ENCODE measurements around the gene NCKAP5.

DNA sequence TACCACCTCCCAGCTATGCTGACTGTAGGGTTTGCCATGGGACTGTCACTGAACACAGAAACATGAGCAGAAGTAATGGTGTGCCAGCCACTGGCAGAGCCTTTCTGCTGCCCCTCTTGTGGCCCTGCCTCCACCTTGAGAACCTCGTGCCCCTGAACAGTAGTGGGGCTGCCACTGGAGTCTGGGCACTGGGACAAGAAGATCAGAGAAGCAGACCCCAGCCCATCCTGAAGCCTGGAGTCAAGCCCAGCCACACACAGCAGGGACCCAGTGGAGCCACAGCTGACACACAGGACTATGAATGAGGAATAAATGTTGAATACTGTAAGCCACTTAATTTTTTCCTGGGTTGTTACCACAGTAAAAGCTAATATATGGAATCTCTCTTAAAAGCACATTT lies 159.6 kb downstream of the NCKAP5 start:
- TF ChIP-seq, protein P1, sequence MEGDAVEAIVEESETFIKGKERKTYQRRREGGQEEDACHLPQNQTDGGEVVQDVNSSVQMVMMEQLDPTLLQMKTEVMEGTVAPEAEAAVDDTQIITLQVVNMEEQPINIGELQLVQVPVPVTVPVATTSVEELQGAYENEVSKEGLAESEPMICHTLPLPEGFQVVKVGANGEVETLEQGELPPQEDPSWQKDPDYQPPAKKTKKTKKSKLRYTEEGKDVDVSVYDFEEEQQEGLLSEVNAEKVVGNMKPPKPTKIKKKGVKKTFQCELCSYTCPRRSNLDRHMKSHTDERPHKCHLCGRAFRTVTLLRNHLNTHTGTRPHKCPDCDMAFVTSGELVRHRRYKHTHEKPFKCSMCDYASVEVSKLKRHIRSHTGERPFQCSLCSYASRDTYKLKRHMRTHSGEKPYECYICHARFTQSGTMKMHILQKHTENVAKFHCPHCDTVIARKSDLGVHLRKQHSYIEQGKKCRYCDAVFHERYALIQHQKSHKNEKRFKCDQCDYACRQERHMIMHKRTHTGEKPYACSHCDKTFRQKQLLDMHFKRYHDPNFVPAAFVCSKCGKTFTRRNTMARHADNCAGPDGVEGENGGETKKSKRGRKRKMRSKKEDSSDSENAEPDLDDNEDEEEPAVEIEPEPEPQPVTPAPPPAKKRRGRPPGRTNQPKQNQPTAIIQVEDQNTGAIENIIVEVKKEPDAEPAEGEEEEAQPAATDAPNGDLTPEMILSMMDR (IDR thresholded peaks at IDR 0.05) = no peak
- TF ChIP-seq POLR2A (IDR thresholded peaks at IDR 0.05) (no peak), POLR2AphosphoS5 (IDR thresholded peaks at IDR 0.05; ENCODE audit: insufficient read depth in 1 of 2, low read depth in 1 of 2) (no peak)

All from vagina (tissue), 2 donors.